RWPE1 (cell line): Measurements from ENCODE around the gene KRT84.
A peak's percentile ranks its signal among the peaks of the same experiment; 100 is the strongest.

Source experiments
- CTCF ChIA-PET: fragments of 350-600 bp; sonication (Branson Sonifier 250); formaldehyde crosslinking; extraction: SDS; loops from one replicate; lab custom pipeline; 2021; lab: Yijun Ruan, JAX
- POLR2A ChIA-PET: fragments of 400-600 bp; formaldehyde crosslinking; extraction: SDS; loops from one replicate; lab custom pipeline; 2020; ENCODE audit warnings: antibody characterized with exemption; ENCODE audit not compliant: low non-redundant PET; lab: Yijun Ruan, JAX
- DNase-seq: peaks from one replicate; pipeline ENCODE4 v3.0.0; 2012; ENCODE audit warnings: low spot score
- H3K27ac ChIP-seq: fragments of 450-650 bp; 2 replicates; pipeline ENCODE4 v1.5.1; 2017
- CTCF ChIP-seq: fragments of 450-650 bp; conservative IDR thresholded peaks from 2 replicates; pipeline ENCODE4 v1.5.1; 2017; ENCODE audit warnings: low read depth, mild to moderate bottlenecking

Gene KRT84

GRCh38 chr12:52344111-52344510 is 41.3 kb downstream of the KRT84 start:
- H3K27ac ChIP-seq = no peak overlapping the region
- DNase-seq = no peak
- TF ChIP-seq CTCF = no peak
- ChIA-PET CTCF (interaction anchor here (0.6 to 1.3 kb wide), 2 partner anchors 17 to 634 kb away, joined by 3 to 6 read pairs; no protein-coding TSS in a partner anchor), POLR2A (no interaction called here)

GRCh38 chr12:52343550-52343949 is 41.9 kb downstream of the KRT84 start:
- no peak for DNase-seq
- POLR2A ChIA-PET = no interaction called here
- CTCF ChIA-PET = interaction anchor here (0.6 to 1.3 kb wide), 2 partner anchors 16 to 635 kb away, joined by 3 to 6 read pairs; no protein-coding TSS in a partner anchor
- H3K27ac ChIP-seq = no peak overlapping the region
- no peak for TF ChIP-seq CTCF

GRCh38 chr12:52342781-52343490 is 42.5 kb downstream of the KRT84 start:
- no peak for DNase-seq
- POLR2A ChIA-PET = no interaction called here
- CTCF ChIA-PET = no interaction called here
- no peak overlapping the region for H3K27ac ChIP-seq
- TF ChIP-seq CTCF = no peak

GRCh38 chr12:52341066-52341580 is 44.3 kb downstream of the KRT84 start:
- no peak for DNase-seq
- ChIA-PET POLR2A (no interaction called here), CTCF (no interaction called here)
- H3K27ac ChIP-seq = no peak overlapping the region
- no peak for TF ChIP-seq CTCF

- ChIA-PET CTCF (interaction anchor here (0.6 to 0.7 kb wide), 5 partner anchors 9 to 268 kb away, joined by 3 to 4 read pairs (median 3); partner anchors contain the start of gene ATG101), POLR2A (no interaction called here)
- peak overlapping the region; percentile 69 for H3K27ac ChIP-seq
Observed at GRCh38 chr12:52338241-52338960, 47.1 kb downstream of the KRT84 start.

More at GRCh38 chr12:52338241-52338960, 47.1 kb downstream of the KRT84 start:
- DNase-seq = peak; percentile 57
- TF ChIP-seq CTCF = no peak
